NCI-H1092 treated with DMSO at 0.1 percent for 48 hours (cell line): ENCODE results near the gene ATP1A2.

ENCODE experiments used
- DNase-seq: peaks from one replicate; lab custom pipeline; 2025; lab: John Stamatoyannopoulos, UW

ATP1A2 gene

GRCh38 chr1:160146107-160146506 is 30.5 kb downstream of the ATP1A2 start:
- DNase-seq: no peak

- no peak for DNase-seq
Measured at GRCh38 chr1:160148121-160148520, 32.6 kb downstream of the ATP1A2 start.

- no peak for DNase-seq
Measured at GRCh38 chr1:160149233-160149632, 33.7 kb downstream of the ATP1A2 start.

- no peak for DNase-seq
Measured at GRCh38 chr1:160149716-160150115, 34.2 kb downstream of the ATP1A2 start.

GRCh38 chr1:160151303-160151702 is 35.7 kb downstream of the ATP1A2 start, which contains the start of gene ATP1A4:
Gene ATP1A4 (plus strand): TSS chr1:160151603. CDS start chr1:160152041, 438 bp downstream.
- no peak for DNase-seq

- DNase-seq: no peak
Measured at GRCh38 chr1:160154790-160155189, 39.2 kb downstream of the ATP1A2 start.

GRCh38 chr1:160156361-160156760 is 40.8 kb downstream of the ATP1A2 start:
- DNase-seq: no peak

GRCh38 chr1:160157174-160157573 is 41.6 kb downstream of the ATP1A2 start:
- DNase-seq: no peak

- DNase-seq: no peak
Measured at GRCh38 chr1:160158031-160158430, 42.5 kb downstream of the ATP1A2 start.

GRCh38 chr1:160158534-160158933 is 43.0 kb downstream of the ATP1A2 start:
- no peak for DNase-seq

GRCh38 chr1:160159846-160160245 is 44.3 kb downstream of the ATP1A2 start:
- no peak for DNase-seq

- DNase-seq: no peak
Measured at GRCh38 chr1:160161965-160162705, 46.6 kb downstream of the ATP1A2 start.

- DNase-seq: no peak
Measured at GRCh38 chr1:160162931-160163330, 47.4 kb downstream of the ATP1A2 start.

- no peak for DNase-seq
Measured at GRCh38 chr1:160163615-160164014, 48.1 kb downstream of the ATP1A2 start.

- no peak for DNase-seq
Measured at GRCh38 chr1:160164121-160164520, 48.6 kb downstream of the ATP1A2 start.

- no peak for DNase-seq
Measured at GRCh38 chr1:160166166-160166868, 50.8 kb downstream of the ATP1A2 start.

- no peak for DNase-seq
Measured at GRCh38 chr1:160167056-160167455, 51.5 kb downstream of the ATP1A2 start.

GRCh38 chr1:160167580-160167979 is 52.0 kb downstream of the ATP1A2 start:
- DNase-seq: no peak

- no peak for DNase-seq
Measured at GRCh38 chr1:160168016-160168415, 52.5 kb downstream of the ATP1A2 start.

- no peak for DNase-seq
Measured at GRCh38 chr1:160168609-160169369, 53.2 kb downstream of the ATP1A2 start.

- DNase-seq: peak; percentile 83
Measured at GRCh38 chr1:160169553-160170399, 54.2 kb downstream of the ATP1A2 start.

GRCh38 chr1:160171354-160171753 is 55.8 kb downstream of the ATP1A2 start:
- no peak for DNase-seq
